ENCODE data around the gene OGT. TPM values are rescaled to one million over a fixed set of nuclear protein-coding genes. Genes with fewer than 3 reads are reported as not detected.

Gene OGT
- total RNA-seq, 1 experiment from 2014 or later = 116 TPM

DNA sequence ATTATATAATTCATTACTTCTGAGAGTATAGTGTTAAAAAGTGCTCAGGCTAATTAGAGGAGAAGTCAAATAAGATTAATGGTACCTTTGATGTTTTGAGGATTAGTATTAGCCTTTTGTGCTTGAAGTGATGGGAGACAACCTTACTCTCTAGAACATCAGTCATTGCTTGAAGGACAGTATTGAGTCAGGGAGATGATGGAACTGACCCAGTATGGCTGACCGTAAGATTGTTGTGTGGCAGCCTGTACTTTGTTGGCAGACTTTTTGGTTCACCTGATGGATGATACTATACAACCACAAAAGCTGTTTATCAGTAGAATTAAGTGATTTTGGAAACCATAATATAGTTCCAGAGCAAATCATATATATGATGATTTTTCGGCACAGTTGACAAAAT, 9.9 kb downstream of the OGT start:
- Histone ChIP-seq H3K9ac (ENCODE audit: extremely low read depth, insufficient read length, low read length) (no peak overlapping the region), H3K4me2 (ENCODE audit: insufficient read depth, insufficient read length, low read length) (no peak overlapping the region)
- WGBS (ENCODE audit: extremely low coverage, insufficient read length, low lambda C conversion rate) = no CpG with 5 or more reads among the region's 2 CpGs

More for the DNA sequence above, 9.9 kb downstream of the OGT start:
- Histone ChIP-seq H4K8ac (replicated peaks; ENCODE audit: insufficient read length, low read depth, low read length) (no peak overlapping the region), H3K27ac (ENCODE audit: insufficient read length, low read depth, low read length) (no peak overlapping the region), H3K23ac (ENCODE audit: insufficient read length, low read depth, low read length) (no peak overlapping the region), H3K79me2 (ENCODE audit: insufficient read depth, low read length) (peaks cover 27% of the 10 kb centered on the region; the same call in 1 of the 2 replicates), H3K14ac (ENCODE audit: insufficient read depth, low read length) (no peak overlapping the region), H4K20me1 (ENCODE audit: control insufficient read depth, insufficient read depth, insufficient read length) (no peaks in the 10 kb centered on the region), H3T11ph (ENCODE audit: low read length) (no peak overlapping the region), H2BK15ac (ENCODE audit: low read depth, low read length) (no peak overlapping the region), H2AK5ac (ENCODE audit: insufficient read length, low read length) (no peak overlapping the region), H2BK20ac (ENCODE audit: low read depth, low read length, poor library complexity, severe bottlenecking) (no peak overlapping the region), H2BK5ac (ENCODE audit: insufficient read length, low read length) (no peak overlapping the region), H2AFZ (ENCODE audit: low read length) (no peak overlapping the region), H3K27me3 (ENCODE audit: insufficient read depth, low read length) (no peaks in the 10 kb centered on the region), H3K23me2 (ENCODE audit: insufficient read length, low read depth, low read length, poor library complexity, severe bottlenecking) (no peaks in the 10 kb centered on the region), H2BK120ac (ENCODE audit: low read depth, low read length, poor library complexity, severe bottlenecking) (no peak overlapping the region), H4K5ac (ENCODE audit: insufficient read length, low read depth, low read length) (no peak overlapping the region), H3K4me1 (ENCODE audit: insufficient read depth, low read length) (no peaks in the 10 kb centered on the region), H3K56ac (ENCODE audit: insufficient read length, low read depth, low read length) (no peak overlapping the region), H4K91ac (ENCODE audit: insufficient read length, low read depth, low read length) (no peak overlapping the region), H3K4ac (ENCODE audit: low read depth, low read length) (no peak overlapping the region), H3K79me1 (ENCODE audit: insufficient read depth, low read depth, low read length, poor library complexity, severe bottlenecking) (no peaks in the 10 kb centered on the region), H2BK12ac (ENCODE audit: insufficient read length, low read depth, low read length) (no peak overlapping the region), H3K9me3 (ENCODE audit: control insufficient read depth, low read depth, low read length) (peaks cover 37% of the 10 kb centered on the region), H3K18ac (ENCODE audit: insufficient read length, low read depth, low read length) (no peak overlapping the region)
- Mint-ChIP-seq H3K36me3 (ENCODE audit: insufficient read depth in 1 of 3, low read depth in 3 of 3) (peaks cover 27 to 67% (median 65%) of the 10 kb centered on the region in 3 experiments), H3K27me3 (ENCODE audit: low read depth) (no peaks in the 10 kb centered on the region), H3K4me3 (no peak overlapping the region), H3K27ac (no peak overlapping the region), H3K4me1 (peaks cover 13 to 17% of the 10 kb centered on the region in 2 experiments), H3K9me3 (peaks cover 54 to 59% of the 10 kb centered on the region in 2 experiments)
- DNase-seq = no peak
- TF ChIP-seq, protein P1, sequence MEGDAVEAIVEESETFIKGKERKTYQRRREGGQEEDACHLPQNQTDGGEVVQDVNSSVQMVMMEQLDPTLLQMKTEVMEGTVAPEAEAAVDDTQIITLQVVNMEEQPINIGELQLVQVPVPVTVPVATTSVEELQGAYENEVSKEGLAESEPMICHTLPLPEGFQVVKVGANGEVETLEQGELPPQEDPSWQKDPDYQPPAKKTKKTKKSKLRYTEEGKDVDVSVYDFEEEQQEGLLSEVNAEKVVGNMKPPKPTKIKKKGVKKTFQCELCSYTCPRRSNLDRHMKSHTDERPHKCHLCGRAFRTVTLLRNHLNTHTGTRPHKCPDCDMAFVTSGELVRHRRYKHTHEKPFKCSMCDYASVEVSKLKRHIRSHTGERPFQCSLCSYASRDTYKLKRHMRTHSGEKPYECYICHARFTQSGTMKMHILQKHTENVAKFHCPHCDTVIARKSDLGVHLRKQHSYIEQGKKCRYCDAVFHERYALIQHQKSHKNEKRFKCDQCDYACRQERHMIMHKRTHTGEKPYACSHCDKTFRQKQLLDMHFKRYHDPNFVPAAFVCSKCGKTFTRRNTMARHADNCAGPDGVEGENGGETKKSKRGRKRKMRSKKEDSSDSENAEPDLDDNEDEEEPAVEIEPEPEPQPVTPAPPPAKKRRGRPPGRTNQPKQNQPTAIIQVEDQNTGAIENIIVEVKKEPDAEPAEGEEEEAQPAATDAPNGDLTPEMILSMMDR (conservative IDR thresholded peaks at IDR 0.05) = no peak
